ENCODE results near the gene CPED1. TPM values are rescaled to one million over a fixed set of nuclear protein-coding genes. Genes with fewer than 3 reads are reported as not detected.
A peak's percentile ranks its signal among the peaks of the same experiment; 100 is the strongest.

The CPED1 gene
- total RNA-seq, 2 donors from 2014 or later, result 4.0 to 15.9 TPM

GRCh38 chr7:120986650-120987049, 1.9 kb upstream of the CPED1 start:
- DNase-seq, result no peak
- Histone ChIP-seq H3K4me1 (peaks cover 5% of the 10 kb centered on the region), H3K36me3 (no peaks in the 10 kb centered on the region), H3K4me3 (no peak overlapping the region), H3K9ac (ENCODE audit: low read depth in 2 of 2, low read length in 2 of 2) (no peak overlapping the region), H3K27me3 (no peaks in the 10 kb centered on the region), H3K27ac (no peak overlapping the region), H3K9me3 (no peaks in the 10 kb centered on the region)
- TF ChIP-seq CTCF (IDR thresholded peaks at IDR 0.05), result no peak
- intact Hi-C loops (cut with DNase I), result no loop called here

DNA sequence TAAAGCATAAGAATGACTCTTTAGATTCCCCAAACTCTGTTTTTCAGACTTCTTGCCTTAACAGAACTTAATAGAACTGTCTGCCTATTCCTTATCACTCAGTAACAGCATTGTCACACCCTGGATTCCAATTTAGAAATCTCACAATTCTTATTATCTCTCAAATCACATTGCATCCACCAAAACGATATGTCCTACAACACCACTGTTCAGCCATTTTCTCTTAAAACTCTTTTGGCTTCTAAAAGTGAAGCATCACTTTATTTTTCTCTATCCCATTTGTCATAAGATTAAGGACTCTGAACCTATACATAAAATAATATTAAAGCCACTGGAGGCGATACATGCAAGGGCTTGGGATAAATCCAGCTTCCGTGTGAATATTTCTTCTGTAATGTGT, 1.2 kb upstream of the CPED1 start:
- no peak overlapping the region for H3K27ac ChIP-seq

GRCh38 chr7:120987683-120988590, 574 bp upstream of the CPED1 start:
- Histone ChIP-seq H3K4me1 (peaks cover 5% of the 10 kb centered on the region), H3K9me3 (no peaks in the 10 kb centered on the region), H3K27ac (peak overlapping the region; percentile 75), H3K36me3 (no peaks in the 10 kb centered on the region), H3K9ac (ENCODE audit: low read depth in 2 of 2, low read length in 2 of 2) (peak overlapping the region; percentile 15 to 31), H3K4me3 (peak overlapping the region; percentile 33), H3K27me3 (no peaks in the 10 kb centered on the region)
- intact Hi-C loops (cut with DNase I), result loop anchor here (2.0 kb wide), 1 partner anchor 93 kb away; no protein-coding TSS in a partner anchor
- peak; percentile 91 for DNase-seq
- TF ChIP-seq CTCF (IDR thresholded peaks at IDR 0.05), result peak; percentile 97

More for the DNA sequence above, 1.2 kb upstream of the CPED1 start:
- H3K4me1 ChIP-seq, result peaks cover 5% of the 10 kb centered on the region
- H3K36me3 ChIP-seq, result no peaks in the 10 kb centered on the region
- peak overlapping the region; percentile 33 for H3K4me3 ChIP-seq
- H3K27me3 ChIP-seq, result no peaks in the 10 kb centered on the region
- intact Hi-C loops (cut with DNase I), result no loop called here
- TF ChIP-seq CTCF (IDR thresholded peaks at IDR 0.05), result no peak
- no peak overlapping the region for H3K9ac ChIP-seq (ENCODE audit: low read depth in 2 of 2, low read length in 2 of 2)
- no peaks in the 10 kb centered on the region for H3K9me3 ChIP-seq
- no peak for DNase-seq

GRCh38 chr7:120989257-120990220, 1.0 kb downstream of the CPED1 start:
- no peak for DNase-seq
- Histone ChIP-seq H3K36me3 (no peaks in the 10 kb centered on the region), H3K4me3 (peak overlapping the region; percentile 33), H3K27ac (peak overlapping the region; percentile 75), H3K9me3 (no peaks in the 10 kb centered on the region), H3K4me1 (peaks cover 5% of the 10 kb centered on the region), H3K9ac (ENCODE audit: low read depth in 2 of 2, low read length in 2 of 2) (peak overlapping the region; percentile 15 to 68), H3K27me3 (no peaks in the 10 kb centered on the region)
- no peak for TF ChIP-seq CTCF (IDR thresholded peaks at IDR 0.05)
- intact Hi-C loops (cut with DNase I), result loop anchor here (2.0 kb wide), 1 partner anchor 91 kb away; no protein-coding TSS in a partner anchor

- Histone ChIP-seq H3K9me3 (no peaks in the 10 kb centered on the region), H3K4me3 (no peak overlapping the region), H3K9ac (ENCODE audit: low read depth in 2 of 2, low read length in 2 of 2) (peak overlapping the region in 1 of 2 donors; percentile 48), H3K27ac (peak overlapping the region; percentile 53), H3K27me3 (no peaks in the 10 kb centered on the region), H3K36me3 (no peaks in the 10 kb centered on the region), H3K4me1 (peaks cover 5% of the 10 kb centered on the region)
- DNase-seq, result no peak
- intact Hi-C loops (cut with DNase I), result no loop called here
- no peak for TF ChIP-seq CTCF (IDR thresholded peaks at IDR 0.05)
These were observed 2.1 kb downstream of the CPED1 start for GRCh38 chr7:120990468-120991118.

Measured in colonic mucosa (tissue), 4 donors.